HCT116 (cell line): ENCODE data around the gene STMP1. TPM values are rescaled to one million over a fixed set of nuclear protein-coding genes. Genes with fewer than 3 reads are reported as not detected.

Experiments used
- ATAC-seq: fragments of 200-7000 bp; cut with Tn5 transposase; 2 replicates; pipeline ENCODE4 v1.9.1; 2020; ENCODE audit warnings: mild to moderate bottlenecking, moderate library complexity
- BruUV-seq: library from RNA; stranded (reverse); fragments of 400-500 nt; replicated peaks from 2 replicates; lab custom pipeline; 2021; lab: Mats Ljungman, UMichigan
- CTCF ChIA-PET: fragments of 300-600 bp; sonication (Branson Sonifier 250); formaldehyde crosslinking; loops from one replicate; lab custom pipeline; 2021; ENCODE audit warnings: antibody characterized with exemption; lab: Charles Lee
- POLR2A ChIA-PET: fragments of 300-600, 350-600 bp; sonication (Branson Sonifier 250); formaldehyde crosslinking; loops from one replicate; lab custom pipeline; 2021; ENCODE audit warnings: antibody characterized with exemption; lab: Charles Lee
- RAD21 ChIA-PET, 2 experiments: fragments of 300-600 bp; sonication (Branson Sonifier 250); formaldehyde crosslinking; loops; one replicate each; lab custom pipeline; 2023; ENCODE audit warnings: low total read pairs in 2 of 2; ENCODE audit not compliant: uncharacterized antibody in 2 of 2, unreplicated experiment in 2 of 2, low non-redundant PET in 1 of 2; lab: Charles Lee
- DNase-seq: peaks from one replicate; pipeline ENCODE4 v3.0.0-alpha.2; 2010; ENCODE audit warnings: low read depth, low spot score
- H2AFZ ChIP-seq: fragments of 200-600 bp; shearing (Covaris generic), sonication (generic); 2 replicates; pipeline ENCODE4 v1.6.1; 2017; ENCODE audit warnings: low read depth, mixed run types, mixed read lengths, antibody characterized with exemption, low read length; ENCODE audit not compliant: poor library complexity, severe bottlenecking
- H3K27ac ChIP-seq: 2 replicates; pipeline ENCODE4 v1.5.1; 2012; ENCODE audit warnings: low read depth, low read length
- H3K27me3 ChIP-seq: fragments of 200-600 bp; sonication (generic); 2 replicates; pipeline ENCODE4 v1.6.1; 2016; ENCODE audit warnings: mixed run types, low read length, mixed read lengths; ENCODE audit not compliant: insufficient read depth
- H3K36me3 ChIP-seq, 2 experiments: fragments of 200-500 bp in 1 of 2; fragments of 200-600 bp in 1 of 2; sonication (Bioruptor generic) in 1 of 2; sonication (generic) in 1 of 2; 2 replicates each; pipeline versions ENCODE4 v1.5.1 to v1.6.1; 2014 to 2016; ENCODE audit warnings: low read length in 2 of 2, inconsistent platforms in 1 of 2, mixed read lengths in 1 of 2, mixed run types in 1 of 2; ENCODE audit not compliant: insufficient read depth in 2 of 2, control insufficient read depth in 1 of 2
- H3K4me1 ChIP-seq, 2 experiments: fragments of 200-600 bp in 1 of 2; sonication (generic) in 1 of 2; 2 replicates each; pipeline versions ENCODE4 v1.5.1 to v1.6.1; 2012 to 2017; ENCODE audit warnings: low read length in 2 of 2, inconsistent platforms in 1 of 2, mild to moderate bottlenecking in 1 of 2, mixed read lengths in 1 of 2, mixed run types in 1 of 2, moderate library complexity in 1 of 2; ENCODE audit not compliant: insufficient read depth in 2 of 2, control insufficient read depth in 1 of 2
- H3K4me2 ChIP-seq: fragments of 200-600 bp; sonication (generic); 2 replicates; pipeline ENCODE4 v1.6.1; 2017; ENCODE audit warnings: mixed run types, low read length, mixed read lengths
- H3K4me3 ChIP-seq, 2 experiments: fragments of 200-600 bp in 1 of 2; sonication (generic) in 1 of 2; replicated peaks in 1 of 2; 2 replicates each; pipeline ENCODE4 v1.5.1; 2011 to 2016; ENCODE audit warnings: low read length in 2 of 2, control low read depth in 1 of 2, low read depth in 1 of 2, mild to moderate bottlenecking in 1 of 2, mixed read lengths in 1 of 2, mixed run types in 1 of 2
- H3K79me2 ChIP-seq: fragments of 200-600 bp; sonication (generic); 2 replicates; pipeline ENCODE4 v1.6.1; 2017; ENCODE audit warnings: mild to moderate bottlenecking, mixed run types, low read length, moderate library complexity, mixed read lengths; ENCODE audit not compliant: insufficient read depth
- H3K9ac ChIP-seq: fragments of 200-600 bp; sonication (generic); 2 replicates; pipeline ENCODE4 v1.6.1; 2016; ENCODE audit warnings: low read length, mixed read lengths
- H3K9me2 ChIP-seq: fragments of 200-600 bp; sonication (generic), shearing (Covaris generic); 2 replicates; pipeline ENCODE4 v1.6.1; 2017; ENCODE audit warnings: mixed run types, mild to moderate bottlenecking, moderate library complexity; ENCODE audit not compliant: insufficient read depth
- H3K9me3 ChIP-seq, 2 experiments: fragments of 200-500 bp in 1 of 2; fragments of 200-600 bp in 1 of 2; sonication (Bioruptor generic) in 1 of 2; sonication (generic) in 1 of 2; 2 replicates each; pipeline ENCODE4 v1.6.1; 2014 to 2017; ENCODE audit warnings: low read length in 2 of 2, mixed read lengths in 2 of 2, inconsistent platforms in 1 of 2, low read depth in 1 of 2, mild to moderate bottlenecking in 1 of 2, mixed run types in 1 of 2, moderate library complexity in 1 of 2; ENCODE audit not compliant: control insufficient read depth in 1 of 2, insufficient read depth in 1 of 2
- H4K20me1 ChIP-seq: fragments of 200-600 bp; sonication (generic), shearing (Covaris generic); 2 replicates; pipeline ENCODE4 v1.6.1; 2017; ENCODE audit warnings: mixed run types, mild to moderate bottlenecking, moderate library complexity; ENCODE audit not compliant: insufficient read depth
- ATF3 ChIP-seq: IDR thresholded peaks from 2 replicates; pipeline ENCODE4 v1.6.1; 2012
- CBX3 ChIP-seq: IDR thresholded peaks from 2 replicates; pipeline ENCODE4 v1.6.1; 2012; ENCODE audit warnings: low read depth
- EGR1 ChIP-seq: IDR thresholded peaks from 2 replicates; pipeline ENCODE4 v1.6.1; 2012; ENCODE audit warnings: low read depth
- ELF1 ChIP-seq: IDR thresholded peaks from 2 replicates; pipeline ENCODE4 v1.6.1; 2012; ENCODE audit warnings: low read depth, borderline replicate concordance
- REST ChIP-seq: IDR thresholded peaks from 2 replicates; pipeline ENCODE4 v1.6.1; 2012; ENCODE audit warnings: low read depth
- ZBTB33 ChIP-seq: IDR thresholded peaks from 2 replicates; pipeline ENCODE4 v1.6.1; 2011; ENCODE audit warnings: mild to moderate bottlenecking, low read length, moderate library complexity; ENCODE audit not compliant: insufficient replicate concordance; ENCODE audit errors: extremely low read depth
- ZNF274 ChIP-seq: fragments of 200-500 bp; sonication (Bioruptor generic); IDR thresholded peaks from 2 replicates; pipeline ENCODE4 v1.6.1; 2014; ENCODE audit warnings: mild to moderate bottlenecking, low read depth, low read length, inconsistent platforms
- intact Hi-C: fragments of 100-400 bp; cut with micrococcal nuclease; formaldehyde crosslinking; loops from 2 replicates; pipeline ENCODE4 v1.10.0; 2022
- total RNA-seq: library from RNA; stranded (reverse); gene quantifications from one replicate; pipeline ENCODE4 v1.2.1, GENCODE V29; 2021; ENCODE audit not compliant: unreplicated experiment

The STMP1 gene
- total RNA-seq, 1 experiment from 2014 or later = 32.8 TPM

GRCh38 chr7:135711139-135711469, 48.8 kb downstream of the STMP1 start:
- H3K4me1 ChIP-seq = peaks cover 21 to 35% of the 10 kb centered on the region in 2 experiments
- H3K27ac ChIP-seq = no peak overlapping the region
- H3K4me3 ChIP-seq = no peak overlapping the region
- DNase-seq = no peak
- no peak overlapping the region for H2AFZ ChIP-seq
- no peaks in the 10 kb centered on the region for H3K79me2 ChIP-seq
- H3K9me2 ChIP-seq = no peaks in the 10 kb centered on the region
- POLR2A ChIA-PET = no interaction called here
- no peak overlapping the region for H3K9ac ChIP-seq
- no peaks in the 10 kb centered on the region for H3K9me3 ChIP-seq
- no peak for ATAC-seq
- RAD21 ChIA-PET = no interaction called here
- H3K4me2 ChIP-seq = no peak overlapping the region
- TF ChIP-seq EGR1 = no peak
- TF ChIP-seq REST = no peak
- no peak for TF ChIP-seq CBX3
- TF ChIP-seq ZNF274 = no peak
- TF ChIP-seq ELF1 = no peak
- no peak for TF ChIP-seq ZBTB33
- no peak for TF ChIP-seq ATF3
- TF ChIP-seq, all 23 proteins: peak for 0
- Histone ChIP-seq H3K27me3 (no peaks in the 10 kb centered on the region), H4K20me1 (no peaks in the 10 kb centered on the region), H3K36me3 (no peaks in the 10 kb centered on the region)
- no TSS peak for BruUV-seq
- CTCF ChIA-PET = interaction anchor here (1.1 to 1.4 kb wide), 4 partner anchors 14 to 40 kb away, joined by 3 to 8 read pairs (median 4); partner anchors contain the start of gene SLC13A4
- intact Hi-C loops = no loop called here
